Left lobe of liver (tissue), 2 donors: ENCODE measurements around the gene B4GALT6. TPM values are rescaled to one million over a fixed set of nuclear protein-coding genes. Genes with fewer than 3 reads are reported as not detected.
A peak's percentile ranks its signal among the peaks of the same experiment; 100 is the strongest.

Source experiments
- ATAC-seq: fragments of 200-7000 bp; cut with Tn5 transposase; one replicate; pipeline ENCODE4 v1.9.1; 2020; ENCODE audit warnings: mild to moderate bottlenecking, moderate library complexity
- DNase-seq: peaks from one replicate; pipeline ENCODE4 v3.0.0-alpha.2; 2020; ENCODE audit warnings: low spot score
- total RNA-seq: library from RNA; stranded (reverse); gene quantifications from one replicate; pipeline ENCODE4 v1.2.1, GENCODE V29; 2021
- donor health status: DM: no; HTN: no; CAD: no; lungs with moderate emphysema.
- donor health status: DM: no; HTN: yes; CAD: no.

B4GALT6 gene
- total RNA-seq, 1 donor from 2014 or later = 2.7 TPM

GRCh38 chr18:31598021-31598805, 86.2 kb downstream of the B4GALT6 start:
- no peak for DNase-seq
- no peak for ATAC-seq

DNA sequence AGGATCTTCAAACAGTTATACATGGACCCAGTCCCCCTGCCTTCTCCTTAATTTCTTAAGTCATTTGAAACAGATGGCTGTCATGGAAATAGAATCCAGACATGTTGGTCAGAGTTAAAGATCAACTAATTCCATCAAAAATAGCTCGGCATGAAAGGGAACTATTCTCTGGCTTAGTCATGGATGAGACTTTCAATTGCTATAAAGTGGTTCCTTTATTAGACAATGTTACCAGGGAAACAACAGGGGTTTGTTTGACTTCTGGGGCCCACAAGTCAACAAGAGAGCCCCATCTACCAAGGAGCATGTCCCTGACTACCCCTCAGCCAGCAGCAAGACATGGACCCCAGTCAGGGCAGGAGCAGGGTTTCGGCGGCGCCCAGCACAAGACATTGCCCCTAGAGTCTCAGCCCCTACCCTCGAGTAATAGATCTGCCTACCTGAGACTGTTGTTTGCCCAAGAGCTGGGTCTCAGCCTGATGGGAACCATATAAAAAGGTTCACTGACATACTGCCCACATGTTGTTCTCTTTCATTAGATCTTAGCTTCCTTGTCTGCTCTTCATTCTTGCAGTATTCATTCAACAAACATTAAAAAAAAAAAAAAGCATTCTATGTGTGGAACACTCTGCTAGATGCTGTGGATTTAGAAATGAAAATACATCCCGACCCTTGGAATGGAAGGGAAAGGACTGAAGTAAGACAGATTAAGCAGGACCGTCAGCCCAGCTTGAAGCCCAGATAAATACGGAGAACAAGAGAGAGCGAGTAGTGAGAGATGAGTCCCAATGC, 88.1 kb downstream of the B4GALT6 start:
- ATAC-seq = peak; percentile 8
- DNase-seq = no peak

- ATAC-seq = no peak
- DNase-seq = no peak
These were observed 89.1 kb downstream of the B4GALT6 start for GRCh38 chr18:31595121-31595771.

- no peak for ATAC-seq
- no peak for DNase-seq
These were observed 91.7 kb downstream of the B4GALT6 start for GRCh38 chr18:31592506-31593157.

- DNase-seq = peak; percentile 91
- ATAC-seq = peak; percentile 80
These were observed 92.8 kb downstream of the B4GALT6 start, which contains the start of gene TTR for GRCh38 chr18:31591628-31592027. TTR (plus strand) TSS chr18:31591877; CDS start chr18:31591903, 26 bp downstream.

GRCh38 chr18:31591113-31591512, 93.3 kb downstream of the B4GALT6 start:
- ATAC-seq = peak; percentile 47
- DNase-seq = no peak

- no peak for DNase-seq
- ATAC-seq = no peak
These were observed 93.8 kb downstream of the B4GALT6 start for GRCh38 chr18:31590570-31590969.

DNA sequence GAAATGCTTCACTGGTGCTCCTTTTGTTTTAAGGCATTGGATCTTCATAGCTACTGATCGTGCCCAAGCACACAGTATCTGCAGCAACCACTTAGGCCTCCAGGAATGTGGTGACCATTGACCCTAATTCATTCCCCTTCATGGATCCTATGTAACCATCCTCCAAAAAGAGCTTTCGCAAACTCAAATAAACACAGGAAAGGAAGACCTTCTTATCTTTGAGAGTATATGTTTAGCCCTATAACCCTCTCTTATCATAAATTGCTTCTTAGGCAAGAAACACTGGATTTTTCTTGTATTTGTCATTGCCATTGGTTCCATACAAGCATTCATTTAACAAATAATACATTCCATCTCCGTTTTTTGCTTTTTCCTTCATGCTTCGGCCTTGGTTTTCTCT, 96.9 kb downstream of the B4GALT6 start:
- ATAC-seq (no peak), DNase-seq (no peak)

DNA sequence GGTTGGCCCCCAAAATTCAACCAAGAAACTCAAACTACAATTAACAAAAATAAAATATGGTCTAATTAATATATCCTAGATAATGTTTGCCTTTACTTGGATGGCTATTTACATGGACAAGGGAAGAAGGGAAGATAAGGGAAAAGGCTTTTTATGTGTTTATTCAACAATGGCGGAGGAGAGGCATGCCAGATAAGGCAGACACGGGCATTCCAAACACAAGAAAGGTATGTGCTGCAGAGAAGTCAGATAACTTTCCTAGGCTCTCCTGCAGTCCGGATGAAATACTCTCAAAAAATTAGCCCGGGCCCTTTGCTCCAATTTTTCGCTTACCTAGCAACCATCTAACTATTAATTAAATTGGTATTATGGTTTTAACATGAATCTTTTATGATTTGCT, 97.8 kb downstream of the B4GALT6 start:
- DNase-seq (no peak), ATAC-seq (no peak)

DNA sequence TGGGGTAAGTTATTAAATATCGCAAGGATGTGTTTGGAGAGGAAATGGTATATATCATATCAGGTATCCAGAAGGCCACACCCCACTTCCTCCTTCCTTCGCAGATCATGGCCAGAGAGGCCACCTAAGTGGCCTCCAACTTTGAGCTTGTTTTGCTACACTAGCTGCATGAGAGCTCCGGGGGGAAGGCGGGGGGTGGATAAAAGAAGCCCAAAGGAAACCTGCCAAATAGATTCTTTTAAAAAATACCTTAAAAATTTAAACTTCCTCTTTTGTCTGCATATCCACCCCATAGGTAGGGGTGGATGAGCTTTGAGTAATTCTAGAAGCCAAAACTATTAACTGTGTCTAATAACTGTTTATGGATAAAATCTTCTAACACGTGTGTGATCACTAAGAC, 98.4 kb downstream of the B4GALT6 start:
- ATAC-seq (no peak), DNase-seq (no peak)

DNA sequence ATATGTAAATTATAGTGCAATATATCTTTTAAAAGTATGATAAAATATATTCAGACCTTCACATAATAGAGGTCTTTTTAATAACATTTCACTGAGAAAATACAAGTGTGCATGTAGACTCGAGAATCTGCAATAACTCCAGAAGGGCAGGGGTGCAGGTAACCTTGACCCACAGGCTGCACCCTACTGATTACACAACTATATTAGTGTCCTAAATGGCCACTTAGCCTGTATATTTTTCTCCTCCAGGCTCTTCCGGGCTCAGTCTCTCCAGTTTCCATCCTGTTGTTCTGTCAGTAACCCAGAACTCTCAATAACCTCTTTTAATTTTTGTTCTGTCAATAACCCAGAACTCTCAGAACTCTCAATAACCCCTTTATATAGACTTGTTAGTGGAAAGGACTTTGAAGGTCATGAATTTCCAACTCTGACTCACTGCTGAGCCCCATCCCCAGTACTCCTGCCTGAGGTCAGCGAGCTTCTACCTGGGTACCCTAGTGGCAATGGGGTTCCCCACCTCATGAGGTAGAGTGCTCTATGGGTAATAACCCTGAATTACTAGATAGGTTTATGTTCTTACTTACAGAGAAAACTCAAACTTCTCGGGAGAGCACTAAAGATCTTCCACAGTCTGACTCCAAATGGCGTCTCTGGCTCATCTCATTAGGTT, 101.1 kb downstream of the B4GALT6 start:
- no peak for ATAC-seq
- DNase-seq = no peak

- DNase-seq (peak; percentile 87), ATAC-seq (peak; percentile 95)
These were observed 102.7 kb downstream of the B4GALT6 start for GRCh38 chr18:31581498-31582197.

DNA sequence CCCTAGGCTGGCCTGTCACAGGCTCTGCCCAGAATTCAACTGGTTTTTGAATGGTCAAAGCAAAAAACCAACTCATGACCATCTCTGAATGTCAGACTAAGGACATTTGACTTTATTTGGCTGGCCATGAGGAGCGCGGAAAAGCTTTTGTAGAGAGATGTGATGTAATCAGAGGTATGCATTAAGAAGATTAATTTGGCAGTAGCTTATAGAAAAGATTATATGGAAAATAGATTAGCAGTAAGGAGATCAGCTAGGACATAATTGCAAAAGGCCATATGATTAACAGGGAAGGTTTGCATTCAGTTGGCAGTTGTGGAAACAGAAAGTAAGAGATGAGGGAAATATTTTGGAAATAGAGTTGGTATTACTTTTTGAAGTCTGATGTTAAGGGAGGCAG, 105.0 kb downstream of the B4GALT6 start:
- DNase-seq (no peak), ATAC-seq (no peak)

DNA sequence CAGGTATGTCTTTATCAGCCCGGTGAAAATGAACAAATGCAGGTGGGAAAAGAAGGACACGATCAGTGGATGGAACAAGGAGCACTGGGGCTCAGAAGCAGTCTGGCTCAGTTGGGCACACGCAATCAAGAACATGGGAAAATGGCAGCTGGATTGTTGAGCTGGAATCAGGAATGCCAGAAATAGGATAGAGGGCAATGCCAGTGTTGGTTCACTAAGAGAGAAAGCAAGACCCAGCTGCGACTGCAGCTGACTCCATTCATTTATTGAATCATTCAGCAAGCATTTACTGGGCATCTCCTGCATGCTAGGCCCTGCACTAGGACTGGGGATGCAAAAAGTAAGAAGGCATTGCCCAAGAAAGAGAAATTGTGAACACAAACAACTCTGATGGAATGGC, 106.3 kb downstream of the B4GALT6 start:
- ATAC-seq (no peak), DNase-seq (no peak)

DNA sequence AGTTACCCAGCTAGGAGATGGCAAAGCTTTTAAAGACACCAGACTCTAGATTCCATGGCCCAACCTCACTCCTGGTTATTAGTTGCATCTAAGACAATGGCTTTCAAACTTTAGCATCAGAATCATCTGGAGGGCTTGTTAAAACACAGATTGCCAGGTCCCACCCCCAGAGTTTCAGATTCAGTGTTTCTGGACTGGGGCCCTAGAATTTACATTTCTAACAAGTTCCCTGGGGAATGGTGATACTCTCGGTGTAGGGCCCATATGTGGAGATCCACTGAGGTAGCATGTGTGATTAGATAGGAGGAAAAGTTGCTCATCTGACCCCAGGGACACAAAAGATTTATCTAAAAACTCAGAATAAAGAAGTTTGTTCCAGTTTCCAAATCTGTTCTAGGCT, 107.2 kb downstream of the B4GALT6 start:
- DNase-seq = no peak
- ATAC-seq = no peak

DNA sequence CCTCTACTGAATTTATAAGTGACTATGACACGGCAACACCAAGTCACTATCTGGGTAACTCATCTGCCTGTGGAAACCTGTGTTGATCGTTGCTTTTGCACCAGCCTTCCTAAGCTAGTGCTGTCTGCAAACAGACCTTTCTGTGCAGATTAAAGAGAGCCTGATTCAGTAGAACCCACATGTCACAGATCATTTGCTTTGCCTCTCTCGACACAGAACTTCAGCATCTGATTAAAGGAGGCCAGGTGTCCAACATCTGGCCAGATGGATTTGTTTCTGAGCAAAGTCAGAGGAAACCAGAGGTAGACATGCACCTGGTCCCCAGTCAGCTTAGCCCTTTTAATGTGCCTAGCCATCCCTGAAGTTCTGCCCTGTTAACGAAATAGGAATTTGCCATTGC, 107.7 kb downstream of the B4GALT6 start:
- ATAC-seq = no peak
- DNase-seq = no peak

DNA sequence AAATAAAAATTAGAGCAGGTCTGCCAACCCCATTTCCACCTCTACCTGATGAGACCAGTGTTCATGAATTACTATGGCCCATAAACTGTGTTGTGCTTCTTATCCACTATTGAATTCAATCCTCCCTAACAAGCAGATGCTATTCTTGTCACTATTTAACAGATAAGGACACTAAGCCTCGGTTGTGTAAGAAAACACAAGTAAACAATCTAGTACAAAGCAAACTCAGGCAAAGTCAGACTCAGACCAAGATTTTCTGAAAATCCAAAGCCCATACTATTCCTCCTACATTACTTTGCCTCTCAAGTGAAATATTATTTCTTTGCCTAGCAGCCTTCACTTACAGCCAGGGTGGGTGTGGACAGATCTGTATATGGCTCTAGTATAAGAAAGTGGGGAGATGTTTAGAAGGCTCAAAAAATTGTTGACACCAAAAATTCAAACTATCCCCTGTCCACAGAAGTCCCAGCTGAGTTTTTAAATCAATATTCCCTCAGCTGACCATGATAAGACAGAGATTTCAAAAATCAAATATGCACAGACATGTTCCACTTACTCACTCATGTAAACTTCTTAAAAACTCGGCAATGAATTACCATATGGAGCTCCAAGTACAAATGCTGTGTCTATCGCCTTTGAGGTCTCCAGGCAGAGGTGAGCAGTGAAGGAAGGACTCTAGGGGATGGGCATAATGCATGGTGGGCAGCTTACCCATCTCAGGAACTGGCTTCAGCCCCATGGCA, 108.7 kb downstream of the B4GALT6 start:
- peak; percentile 65 for ATAC-seq
- DNase-seq = no peak

DNA sequence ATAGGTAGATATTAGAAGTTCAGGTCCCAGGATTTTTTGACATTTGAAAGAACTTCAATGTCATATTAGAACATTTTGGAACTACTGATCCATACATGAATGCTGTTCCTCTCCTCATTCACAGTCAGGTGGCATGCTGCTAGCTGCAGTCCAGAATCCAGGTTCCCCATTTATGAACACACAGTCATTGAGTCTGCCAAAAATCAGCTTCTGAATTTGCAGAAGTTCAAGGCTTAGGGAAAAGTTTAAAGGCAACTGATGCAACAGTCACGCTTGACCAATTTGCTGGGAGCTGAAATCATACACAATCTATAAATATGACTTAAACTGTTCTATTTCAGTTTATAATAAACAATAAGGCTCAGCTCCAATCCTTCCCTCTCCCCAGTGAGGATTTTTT, 110.0 kb downstream of the B4GALT6 start:
- peak; percentile 63 for ATAC-seq
- DNase-seq = no peak
